Dedifferentiated amniotic fluid mesenchymal stem cell (primary cell): ENCODE measurements around the gene ZC3H12C.
"Not testable (repeated sequence)": the region's sequence is repeated elsewhere in the genome, so short reads cannot be mapped to it uniquely, and the experiment has no call there.

ENCODE experiments used
- DNase-seq: peaks from one replicate; pipeline ENCODE4 v3.0.0-alpha.2; 2016; ENCODE audit errors: extremely low spot score

The ZC3H12C gene

DNA sequence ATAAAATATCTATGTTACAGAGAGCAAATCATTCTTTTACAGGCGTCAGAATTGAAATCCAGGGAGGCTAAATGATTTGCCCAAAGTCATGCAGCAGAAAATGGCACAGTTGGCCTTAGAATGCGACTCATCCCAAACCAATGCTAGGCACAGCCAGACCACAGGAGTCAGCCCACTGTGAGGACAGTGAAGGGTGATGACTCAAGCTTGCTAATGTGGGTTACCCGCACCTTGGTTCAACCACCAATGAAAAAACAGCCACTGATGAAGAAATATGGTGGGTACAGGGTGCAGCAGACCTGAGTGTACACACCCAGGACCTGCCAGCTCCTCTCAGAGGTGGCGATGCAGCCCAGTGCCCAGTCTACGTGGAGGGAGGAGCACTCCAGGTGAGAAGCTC, 89.7 kb downstream of the ZC3H12C start:
- no peak for DNase-seq

DNA sequence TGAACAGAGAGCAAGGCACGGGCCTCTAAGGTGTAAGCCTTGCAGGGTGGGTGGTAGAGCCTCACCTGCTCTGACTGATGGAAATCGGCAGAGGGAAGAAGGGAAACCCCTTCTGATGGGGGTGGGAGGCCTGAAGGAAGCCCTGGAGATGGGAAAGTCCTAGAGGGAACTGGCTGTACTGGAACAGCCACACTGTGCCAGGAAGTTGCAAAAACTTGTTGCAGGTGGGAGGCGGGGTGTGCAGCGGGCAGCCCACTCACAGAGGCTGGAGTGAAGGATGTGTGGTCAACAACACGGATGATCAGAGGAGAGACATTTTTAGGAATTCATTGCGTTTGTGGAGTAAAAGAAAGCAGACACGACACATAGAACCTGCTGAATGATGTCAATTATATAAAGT, 91.3 kb downstream of the ZC3H12C start:
- no peak for DNase-seq

DNA sequence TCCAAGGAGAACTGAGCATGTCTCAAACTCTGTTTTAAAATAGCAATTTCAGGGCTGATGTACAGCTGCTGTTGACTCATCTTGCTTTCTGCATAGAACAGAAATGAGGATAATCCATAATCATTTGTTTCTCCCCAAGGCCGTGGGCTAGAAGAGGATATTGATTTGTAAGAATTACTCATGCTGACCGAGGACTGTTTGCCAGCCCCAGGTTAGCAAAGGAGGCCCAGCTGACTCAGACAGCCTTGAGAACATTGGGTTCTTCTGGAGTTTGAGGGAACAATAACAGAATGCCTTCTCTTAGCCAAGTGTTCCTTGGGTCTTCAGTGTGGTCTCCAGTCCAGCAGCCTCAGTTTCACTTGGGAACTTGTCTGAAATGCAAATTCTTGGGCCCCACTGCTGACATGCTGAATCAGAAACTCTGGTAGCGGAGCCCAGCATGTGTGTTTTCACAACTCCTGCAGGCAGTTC, 92.0 kb downstream of the ZC3H12C start:
- no peak for DNase-seq

DNA sequence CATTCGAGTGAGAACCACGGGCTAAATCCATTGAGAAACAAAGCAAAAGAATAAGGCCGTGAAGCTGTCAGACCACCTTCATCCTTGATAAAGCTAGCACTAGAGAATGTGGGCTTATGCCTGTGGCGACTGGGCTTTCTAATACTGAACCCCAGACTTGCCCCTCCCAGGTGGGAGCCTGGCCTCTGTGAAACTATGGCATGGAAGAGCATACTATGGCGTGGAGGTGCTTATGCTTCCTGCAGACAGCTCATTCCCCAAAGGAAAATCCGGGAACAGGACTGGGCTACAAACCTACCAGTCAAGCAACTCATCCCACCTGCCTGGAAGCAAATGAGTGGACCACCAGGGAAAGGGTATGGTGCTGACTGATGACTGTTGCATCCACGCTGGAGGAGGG, 92.4 kb downstream of the ZC3H12C start:
- no peak for DNase-seq

DNA sequence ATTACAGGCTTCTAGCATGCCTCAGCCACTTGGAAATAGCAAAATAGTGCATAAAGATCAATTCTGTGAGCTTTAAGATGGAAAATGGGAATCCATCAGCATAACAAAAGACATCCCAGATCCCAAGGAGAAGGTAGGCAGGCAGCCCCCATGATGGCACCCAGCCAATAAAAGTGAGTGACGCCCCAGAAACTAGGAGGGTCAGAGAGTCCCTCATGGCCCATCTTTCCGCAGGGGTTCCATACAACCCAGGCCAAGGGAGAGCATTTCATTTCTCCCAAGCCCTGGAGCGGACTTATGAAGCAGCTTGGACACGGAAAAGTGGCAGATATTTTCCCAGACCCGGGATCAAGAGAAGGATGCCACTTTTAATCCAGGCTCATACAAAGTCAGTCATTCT, 93.3 kb downstream of the ZC3H12C start:
- no peak for DNase-seq

DNA sequence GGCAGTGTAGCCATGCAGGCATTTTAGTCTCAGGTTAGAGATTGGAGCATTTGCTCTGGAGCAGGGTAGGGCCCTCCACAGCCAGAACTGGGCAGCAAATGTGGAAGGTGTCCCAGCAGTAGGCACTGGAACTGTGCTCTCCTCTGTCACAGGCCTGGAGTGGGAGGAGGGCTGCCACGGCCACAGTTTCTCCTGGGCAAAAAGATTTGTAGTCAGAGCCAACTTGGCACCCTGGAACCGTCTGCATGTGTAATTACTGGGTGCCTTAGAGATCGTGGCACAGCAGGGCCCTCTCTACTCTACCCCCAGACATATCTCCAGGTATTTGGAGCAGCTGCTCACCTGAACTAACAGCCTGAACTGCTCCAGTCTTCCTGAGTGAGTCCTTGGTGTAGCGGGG, 93.7 kb downstream of the ZC3H12C start:
- DNase-seq: no peak

DNA sequence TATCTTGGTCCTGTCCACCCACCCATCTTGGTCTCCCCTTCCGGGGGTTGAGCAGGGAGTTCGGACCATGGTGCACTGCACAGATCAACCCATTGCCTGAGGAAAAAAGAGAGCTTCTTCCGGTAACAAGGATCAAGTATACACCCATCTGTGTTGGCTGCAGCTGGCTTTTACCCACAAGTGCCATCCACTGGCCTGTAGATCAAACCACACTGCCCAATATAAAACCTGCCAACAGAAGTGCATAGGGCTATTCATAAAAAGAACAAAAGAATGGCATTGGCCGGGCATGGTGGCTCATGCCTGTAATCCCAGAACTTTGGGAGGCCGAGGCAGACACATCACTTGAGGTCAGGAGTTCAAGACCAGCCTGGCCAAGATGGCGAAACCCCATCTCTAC, 94.5 kb downstream of the ZC3H12C start:
- no peak for DNase-seq

DNA sequence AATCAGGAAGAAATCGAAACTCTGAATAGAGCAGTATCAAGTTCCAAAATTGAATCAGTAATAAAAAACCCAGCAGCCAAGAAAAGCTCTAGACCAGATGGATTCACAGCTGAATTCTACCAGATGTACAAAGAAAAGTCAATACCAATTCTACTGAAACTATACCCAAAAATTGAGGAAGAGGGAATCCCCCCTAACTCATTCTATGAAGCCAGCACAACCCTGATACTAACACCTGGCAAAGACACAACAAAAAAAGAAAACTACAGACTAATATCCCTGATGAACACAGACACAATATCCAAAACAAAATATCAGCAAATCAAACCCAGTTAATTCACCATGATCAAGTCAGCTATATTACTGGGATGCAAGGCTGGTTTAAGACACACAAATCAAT, 97.7 kb downstream of the ZC3H12C start:
- no peak for DNase-seq

DNA sequence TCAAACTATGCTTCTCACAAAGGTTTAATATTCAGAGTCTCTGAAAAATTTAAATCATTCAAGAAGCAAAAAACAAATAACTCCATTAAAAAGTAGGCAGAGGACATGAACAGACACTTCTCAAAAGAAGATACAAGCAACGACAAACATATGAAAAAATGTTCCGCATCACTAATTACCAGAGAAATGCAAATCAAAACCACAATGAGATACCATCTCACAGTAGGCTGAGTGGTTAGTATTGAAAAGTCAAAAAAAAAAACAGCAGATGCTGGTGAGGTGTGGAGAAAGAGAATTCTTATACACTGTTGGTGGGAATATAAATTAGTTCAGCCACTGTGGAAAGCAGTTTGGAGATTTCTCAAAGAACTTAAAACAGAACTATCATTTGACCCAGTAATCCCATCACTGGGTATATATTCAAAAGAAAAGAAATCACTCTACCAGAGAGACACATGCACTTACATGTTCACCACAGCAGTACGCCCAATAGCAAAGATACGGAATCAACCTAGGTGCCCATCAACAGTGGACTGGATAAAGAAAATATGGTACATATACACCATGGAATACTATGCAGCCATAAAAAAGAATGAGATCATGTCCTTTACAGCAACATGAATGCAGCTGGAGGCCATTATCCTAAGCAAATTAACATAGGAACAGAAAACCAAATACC, 99.6 kb downstream of the ZC3H12C start:
- not testable (repeated sequence) for DNase-seq

DNA sequence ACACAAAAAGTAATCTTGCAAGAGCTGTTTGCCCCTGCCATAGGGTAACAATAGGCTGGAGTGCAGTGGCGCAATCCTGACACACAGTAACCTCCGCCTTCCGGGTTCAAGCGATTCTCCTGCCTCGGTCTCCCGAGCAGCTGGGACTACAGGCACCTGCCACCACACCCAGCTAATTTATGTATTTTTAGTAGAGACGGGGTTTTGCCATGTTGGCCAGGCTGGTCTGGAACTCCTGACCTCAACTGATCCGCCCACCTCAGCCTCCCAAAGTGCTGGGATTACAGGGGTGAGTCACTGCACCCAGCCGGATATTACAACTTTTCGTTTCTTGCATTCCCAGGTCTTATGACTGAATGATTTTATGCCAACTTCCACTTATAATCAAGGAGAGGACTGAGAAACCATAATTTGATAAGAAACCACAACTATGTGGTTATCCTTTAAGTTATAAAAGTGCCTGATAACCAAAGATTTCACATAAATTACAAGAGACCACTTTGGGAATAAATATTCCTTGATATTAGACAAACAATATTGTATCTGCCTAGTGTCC, 101.1 kb downstream of the ZC3H12C start:
- not testable (repeated sequence) for DNase-seq

DNA sequence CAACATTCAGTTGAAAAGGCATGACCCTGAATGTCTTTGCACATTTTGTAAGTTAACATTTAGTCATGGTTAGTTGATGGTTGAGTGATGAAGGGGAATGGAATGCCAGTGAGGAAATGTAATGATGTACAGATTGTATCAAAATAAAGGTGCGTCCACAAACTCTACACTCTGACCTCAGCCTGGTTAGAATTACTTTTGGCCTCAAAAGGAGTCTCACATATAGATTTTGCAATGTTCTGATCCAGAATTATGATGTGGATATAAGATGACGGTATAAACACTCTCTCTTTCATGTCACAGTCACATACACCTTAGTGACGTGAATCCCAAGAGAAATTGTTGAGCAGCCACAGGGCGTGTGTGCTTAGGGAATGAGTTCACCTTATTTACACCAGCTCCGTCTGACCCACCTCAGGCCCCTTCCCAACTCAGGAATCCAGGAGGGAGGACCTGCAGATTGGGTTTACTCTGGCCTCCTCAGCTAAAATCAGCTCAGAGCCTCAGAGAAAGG, 103.1 kb downstream of the ZC3H12C start:
- peak; percentile 35 for DNase-seq

DNA sequence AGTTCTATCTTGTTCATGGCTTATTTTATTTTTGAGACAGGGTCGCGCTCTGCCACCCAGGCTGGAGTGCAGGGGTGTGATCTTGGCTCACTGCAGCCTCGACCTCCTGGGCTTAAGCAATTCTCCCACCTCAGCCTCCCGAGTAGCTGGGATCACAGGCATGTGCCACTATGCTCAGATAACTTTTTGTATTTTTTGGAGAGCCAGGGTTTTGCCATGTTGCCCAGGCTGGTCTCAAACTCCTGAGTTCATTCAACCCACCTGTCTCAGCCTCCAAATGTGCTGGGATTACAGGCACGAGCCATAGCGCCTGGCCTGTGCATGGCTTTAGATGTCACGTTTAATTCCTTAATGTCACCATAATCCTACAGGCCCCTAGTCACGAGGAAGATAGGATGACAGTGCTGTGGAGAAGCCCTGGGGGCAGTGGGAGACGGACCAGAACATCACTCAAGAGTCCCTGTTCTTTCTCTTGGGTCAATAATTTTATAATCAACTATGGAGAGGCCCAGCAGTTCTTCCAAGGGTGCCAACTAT, 103.8 kb downstream of the ZC3H12C start:
- DNase-seq: no peak

DNA sequence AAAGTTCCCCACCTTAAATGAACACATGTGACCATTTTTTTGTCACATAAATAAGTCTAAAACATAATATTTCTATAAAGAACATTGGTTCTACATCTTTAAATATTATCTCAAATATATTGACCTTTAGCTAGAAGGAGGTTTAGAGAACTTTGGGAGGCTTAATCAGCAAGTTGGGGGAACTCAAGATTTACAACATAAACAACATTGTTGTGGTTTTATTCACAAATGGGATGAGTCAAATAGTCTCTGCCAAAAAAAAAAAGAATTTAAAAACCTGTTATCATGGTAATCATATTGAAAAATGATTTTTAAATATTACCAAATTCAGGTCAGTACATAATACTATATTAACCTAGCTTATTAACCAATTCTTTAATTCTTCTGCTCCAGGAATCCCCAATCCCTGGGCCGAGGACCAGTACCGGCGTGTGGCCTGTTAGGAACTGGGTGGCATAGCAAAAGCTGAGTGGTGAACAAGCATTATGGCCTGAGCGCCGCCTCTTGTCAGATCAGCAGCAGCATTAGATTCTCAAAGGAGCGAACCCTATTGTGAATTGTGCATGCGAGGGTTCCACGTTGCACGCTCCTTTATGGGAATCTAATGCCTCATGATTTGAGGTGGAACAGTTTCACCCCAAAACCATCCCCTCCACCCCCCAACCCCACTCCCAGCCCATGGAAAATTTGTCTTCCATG, 105.0 kb downstream of the ZC3H12C start:
- DNase-seq: no peak

DNA sequence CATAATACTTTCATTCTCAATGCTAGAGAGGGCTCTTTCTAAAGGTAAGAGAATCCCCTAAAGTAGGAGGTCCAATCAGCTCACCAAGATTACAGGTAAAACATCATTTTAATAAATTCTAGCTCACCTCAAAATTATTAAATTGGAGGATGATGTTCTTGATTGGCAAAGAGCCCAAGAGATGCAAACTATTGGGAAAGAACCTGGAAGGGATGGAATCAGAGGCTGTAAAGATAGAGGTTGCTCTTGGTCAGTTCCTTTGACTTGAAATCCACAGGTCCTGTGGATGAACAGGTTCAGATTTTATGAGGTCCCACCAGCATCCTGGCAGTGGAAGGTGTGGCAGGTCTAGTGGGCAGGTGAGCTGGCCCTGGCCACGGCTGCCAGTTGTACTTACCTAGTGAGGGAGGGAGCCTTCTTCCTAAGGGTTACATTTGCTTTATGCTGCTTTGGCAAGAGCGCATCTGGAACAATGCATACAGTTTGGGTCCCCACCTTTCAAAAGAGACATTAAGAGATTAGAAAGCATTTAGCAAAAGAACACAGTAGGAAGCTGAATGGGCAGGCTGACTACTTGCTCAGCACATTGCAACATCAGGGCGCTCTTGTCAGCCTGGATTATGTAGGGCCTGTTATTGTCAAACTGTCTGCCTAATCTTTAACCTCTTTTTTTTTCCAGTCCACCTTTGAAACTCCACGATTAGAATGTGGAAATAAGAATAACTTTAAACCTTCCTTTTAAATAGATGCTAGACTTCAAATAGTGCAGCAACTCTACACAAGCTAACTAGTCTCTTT, 106.2 kb downstream of the ZC3H12C start:
- no peak for DNase-seq

DNA sequence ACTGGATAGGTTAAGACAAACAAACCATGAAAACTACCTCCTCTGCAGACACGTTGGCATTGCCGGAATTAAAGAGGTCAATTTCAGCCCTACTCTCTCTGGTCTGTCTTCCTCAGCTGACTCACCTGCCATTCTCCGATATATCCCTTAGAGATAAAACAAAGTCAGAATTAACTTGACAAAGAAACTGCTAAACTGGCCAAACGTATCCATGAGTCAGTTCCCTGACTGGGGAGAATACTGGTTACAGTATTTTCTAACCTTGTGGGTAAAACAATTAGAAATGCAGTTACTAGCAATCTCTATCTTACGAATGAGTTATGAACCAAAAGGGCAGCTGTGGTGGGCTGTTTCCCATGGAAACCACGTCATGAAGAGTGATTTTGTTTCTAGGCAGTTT, 107.0 kb downstream of the ZC3H12C start:
- no peak for DNase-seq

DNA sequence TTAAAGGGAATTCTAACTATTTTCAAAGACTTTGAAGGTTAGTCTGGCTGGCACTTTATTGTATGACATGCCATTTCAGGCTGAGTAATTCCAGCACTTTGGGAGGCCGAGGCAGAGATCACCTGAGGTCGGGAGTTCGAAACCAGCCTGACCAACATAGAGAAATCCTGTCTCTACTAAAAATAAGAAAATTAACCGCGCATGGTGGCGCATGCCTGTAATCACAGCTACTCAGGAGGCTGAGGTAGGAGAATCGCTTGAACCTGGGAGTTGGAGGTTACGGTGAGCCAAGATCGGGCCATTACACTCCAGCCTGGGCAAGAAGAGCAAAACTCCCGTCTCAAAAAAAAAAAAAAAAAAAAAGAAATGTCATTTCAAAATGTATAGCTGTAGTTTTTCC, 107.6 kb downstream of the ZC3H12C start:
- no peak for DNase-seq

DNA sequence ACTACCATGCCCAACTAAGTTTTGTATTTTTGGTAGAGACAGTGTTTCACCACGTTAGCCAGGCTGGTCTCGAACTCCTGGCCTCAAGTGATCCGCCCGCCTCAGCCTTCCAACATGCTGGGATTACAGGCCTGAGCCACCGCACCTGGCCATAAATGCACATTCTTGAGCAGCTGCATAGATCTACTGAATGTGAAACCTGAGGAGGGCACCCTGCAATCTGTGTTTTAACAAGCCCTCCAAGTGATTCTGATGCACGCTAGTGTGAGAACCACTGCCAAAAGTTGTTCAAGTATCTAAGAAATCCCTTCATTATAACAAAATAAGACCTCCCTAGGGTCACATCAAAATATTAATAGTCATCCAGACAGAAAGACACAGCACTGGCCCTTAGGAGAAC, 113.9 kb downstream of the ZC3H12C start:
- no peak for DNase-seq

DNA sequence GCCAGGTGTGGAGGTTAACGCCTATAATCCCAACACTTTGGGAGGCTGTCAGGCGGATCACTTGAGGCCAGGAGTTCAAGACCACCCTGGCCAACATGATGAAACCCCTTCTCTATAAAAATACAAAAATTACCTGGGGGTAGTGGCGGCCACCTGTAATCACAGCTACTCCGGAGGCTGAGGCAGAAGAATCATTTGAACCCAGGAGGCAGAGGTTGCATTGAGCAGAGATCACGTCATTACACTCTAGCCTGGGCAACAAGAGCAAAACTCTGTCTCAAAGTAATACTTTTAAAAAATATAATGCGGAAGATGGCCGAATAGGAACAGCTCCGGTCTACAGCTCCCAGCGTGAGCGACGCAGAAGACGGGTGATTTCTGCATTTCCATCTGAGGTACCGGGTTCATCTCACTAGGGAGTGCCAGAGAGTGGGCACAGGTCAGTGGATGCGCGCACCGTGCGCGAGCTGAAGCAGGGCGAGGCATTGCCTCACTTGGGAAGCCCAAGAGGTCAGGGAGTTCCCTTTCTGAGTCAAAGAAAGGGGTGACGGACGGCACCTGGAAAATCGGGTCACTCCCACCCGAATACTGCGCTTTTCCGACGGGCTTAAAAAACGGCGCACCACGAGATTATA, 115.6 kb downstream of the ZC3H12C start:
- not testable (repeated sequence) for DNase-seq

DNA sequence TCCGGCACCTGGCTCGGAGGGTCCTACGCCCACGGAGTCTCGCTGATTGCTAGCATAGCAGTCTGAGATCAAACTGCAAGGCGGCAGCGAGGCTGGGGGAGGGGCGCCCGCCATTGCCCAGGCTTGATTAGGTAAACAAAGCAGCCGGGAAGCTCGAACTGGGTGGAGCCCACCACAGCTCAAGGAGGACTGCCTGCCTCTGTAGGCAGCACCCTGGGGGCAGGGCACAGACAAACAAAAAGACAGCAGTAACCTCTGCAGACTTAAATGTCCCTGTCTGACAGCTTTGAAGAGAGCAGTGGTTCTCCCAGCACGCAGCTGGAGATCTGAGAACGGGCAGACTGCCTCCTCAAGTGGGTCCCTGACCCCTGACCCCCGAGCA, 116.1 kb downstream of the ZC3H12C start:
- DNase-seq: not testable (repeated sequence)

DNA sequence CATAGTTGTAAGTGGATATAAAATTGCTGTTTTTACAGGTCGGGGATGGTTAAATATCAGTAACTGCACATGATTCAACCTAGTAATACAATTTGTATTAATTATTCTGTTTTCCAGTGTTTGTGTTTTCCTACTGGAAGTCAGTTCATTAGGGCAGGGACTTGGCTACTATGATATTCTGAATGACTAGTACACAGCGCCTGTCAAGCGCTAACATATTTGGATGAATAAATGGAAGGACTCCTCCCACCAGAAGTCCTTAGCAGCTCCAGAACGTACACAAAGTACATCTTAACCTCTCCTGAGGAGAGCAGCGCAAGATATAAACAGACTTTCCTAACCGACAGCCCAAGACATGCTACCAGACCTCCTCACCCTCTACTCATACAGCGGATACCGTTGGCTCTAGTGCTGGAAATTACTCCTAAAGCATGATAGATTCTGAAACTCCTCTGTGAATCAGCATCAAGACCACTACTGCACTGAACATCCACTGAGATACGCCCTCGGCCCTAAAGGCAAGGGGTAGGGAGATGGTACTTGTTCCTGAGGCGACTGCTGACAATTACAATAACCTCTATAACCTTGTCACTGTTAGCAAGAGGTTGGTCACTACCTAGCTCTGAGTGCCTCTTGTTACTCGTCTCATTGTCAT, 124.2 kb downstream of the ZC3H12C start:
- DNase-seq: no peak

DNA sequence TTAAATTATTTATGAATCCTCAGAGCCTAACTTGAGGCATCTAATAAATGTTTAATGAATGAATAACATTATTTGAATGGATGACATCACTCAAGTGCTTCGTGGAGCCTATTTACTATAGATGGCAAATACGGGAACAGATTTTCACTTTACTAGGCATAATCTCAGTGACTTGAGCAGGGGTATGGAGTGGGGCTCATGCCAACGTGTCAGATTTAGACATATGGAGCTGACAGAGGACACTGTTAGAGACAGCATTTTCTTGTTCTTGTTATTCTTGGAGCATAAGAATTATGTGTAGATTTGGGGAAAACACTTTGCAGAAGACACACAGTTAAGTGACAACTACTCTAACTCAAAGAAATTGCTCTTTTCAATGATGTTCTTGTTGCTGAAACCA, 124.7 kb downstream of the ZC3H12C start:
- no peak for DNase-seq
